Uterus (tissue), 4 donors: ENCODE measurements around the gene WNK3. TPM values are rescaled to one million over a fixed set of nuclear protein-coding genes. Genes with fewer than 3 reads are reported as not detected.

Source experiments
- DNase-seq, 2 donors: peaks; one replicate each; pipeline ENCODE4 v3.0.0-alpha.2; 2019 to 2020
- H3K27ac ChIP-seq, 2 donors: fragments of 200-600 bp; sonication (generic); 1 replicate in 1 of 2; 2 replicates in 1 of 2; pipeline ENCODE4 v1.5.1; 2016 to 2018
- H3K27me3 ChIP-seq, 2 donors: fragments of 200-600 bp; sonication (generic); one replicate each; pipeline ENCODE4 v1.5.1; 2018 to 2019; ENCODE audit warnings: control low read depth in 1 of 2
- H3K36me3 ChIP-seq, 2 donors: fragments of 200-600 bp; sonication (generic); one replicate each; pipeline ENCODE4 v1.5.1; 2019; ENCODE audit warnings: control low read depth in 1 of 2
- H3K4me1 ChIP-seq, 2 donors: fragments of 200-600 bp; sonication (generic); one replicate each; pipeline ENCODE4 v1.5.1; 2018 to 2019; ENCODE audit warnings: control low read depth in 1 of 2
- H3K4me3 ChIP-seq, 2 donors: fragments of 200-600 bp; sonication (generic); 1 replicate in 1 of 2; 2 replicates in 1 of 2; pipeline ENCODE4 v1.5.1; 2018 to 2019; ENCODE audit warnings: mild to moderate bottlenecking in 1 of 2
- H3K9me3 ChIP-seq, 2 donors: fragments of 200-600 bp; sonication (generic); one replicate each; pipeline ENCODE4 v1.5.1; 2019; ENCODE audit warnings: control low read depth in 1 of 2
- CTCF ChIP-seq, 4 experiments: fragments of 200-600 bp in 2 of 4; fragments of 450-650 bp in 2 of 4; sonication (generic) in 2 of 4; IDR thresholded peaks; one replicate each; pipeline ENCODE4 v1.5.1; 2016 to 2019; ENCODE audit warnings: antibody characterized with exemption in 4 of 4, mild to moderate bottlenecking in 2 of 4, moderate library complexity in 1 of 4
- POLR2A ChIP-seq, 2 donors: fragments of 450-650 bp; IDR thresholded peaks; one replicate each; pipeline ENCODE4 v1.6.1; 2016; ENCODE audit warnings: antibody characterized with exemption in 2 of 2, mild to moderate bottlenecking in 1 of 2, moderate library complexity in 1 of 2
- intact Hi-C: fragments of 100-400 bp; cut with DNase I; formaldehyde crosslinking; loops from one replicate; pipeline ENCODE4 v1.15.1; 2023; ENCODE audit warnings: low total_unique reads
- total RNA-seq, 4 donors: library from RNA; depleted of rRNA in 3 of 4; stranded (reverse); fragments of >200 nt in 3 of 4; gene quantifications; one replicate each; pipeline versions ENCODE4 v1.1.0 to v1.2.4, GENCODE V29; 2014 to 2023
- donor health status: DM: yes; HTN: yes; CAD: no.

Gene WNK3
- total RNA-seq, 4 donors from 2014 or later = 1.5 to 10.9 (median 4.0) TPM

GRCh38 chrX:54320067-54320466 lies 37.8 kb downstream of the WNK3 start:
- H3K27ac ChIP-seq = no peak overlapping the region
- intact Hi-C loops = no loop called here
- H3K4me3 ChIP-seq = no peak overlapping the region
- H3K36me3 ChIP-seq = no peaks in the 10 kb centered on the region
- TF ChIP-seq POLR2A (IDR thresholded peaks at IDR 0.05) (no peak), CTCF (IDR thresholded peaks at IDR 0.05) (no peak)
- no peaks in the 10 kb centered on the region for H3K9me3 ChIP-seq
- no peaks in the 10 kb centered on the region for H3K27me3 ChIP-seq
- H3K4me1 ChIP-seq = no peaks in the 10 kb centered on the region
- DNase-seq = no peak

- H3K27ac ChIP-seq = no peak overlapping the region
- no peak overlapping the region for H3K4me3 ChIP-seq
- no peaks in the 10 kb centered on the region for H3K9me3 ChIP-seq
- DNase-seq = no peak
- H3K36me3 ChIP-seq = no peaks in the 10 kb centered on the region
- no peaks in the 10 kb centered on the region for H3K27me3 ChIP-seq
- TF ChIP-seq POLR2A (IDR thresholded peaks at IDR 0.05) (no peak), CTCF (IDR thresholded peaks at IDR 0.05) (no peak)
- H3K4me1 ChIP-seq = no peaks in the 10 kb centered on the region
- intact Hi-C loops = no loop called here
Observed at GRCh38 chrX:54306379-54306778, 51.5 kb downstream of the WNK3 start.

GRCh38 chrX:54301516-54301915 lies 56.3 kb downstream of the WNK3 start:
- no peak overlapping the region for H3K4me3 ChIP-seq
- no peak overlapping the region for H3K27ac ChIP-seq
- TF ChIP-seq CTCF (IDR thresholded peaks at IDR 0.05) (no peak), POLR2A (IDR thresholded peaks at IDR 0.05) (no peak)
- intact Hi-C loops = no loop called here
- no peaks in the 10 kb centered on the region for H3K27me3 ChIP-seq
- H3K36me3 ChIP-seq = no peaks in the 10 kb centered on the region
- no peaks in the 10 kb centered on the region for H3K9me3 ChIP-seq
- DNase-seq = no peak
- no peaks in the 10 kb centered on the region for H3K4me1 ChIP-seq

- Histone ChIP-seq H3K9me3 (no peaks in the 10 kb centered on the region), H3K4me1 (no peaks in the 10 kb centered on the region), H3K4me3 (no peak overlapping the region), H3K36me3 (no peaks in the 10 kb centered on the region), H3K27me3 (no peaks in the 10 kb centered on the region), H3K27ac (no peak overlapping the region)
- intact Hi-C loops = no loop called here
- TF ChIP-seq CTCF (IDR thresholded peaks at IDR 0.05) (no peak), POLR2A (IDR thresholded peaks at IDR 0.05) (no peak)
- no peak for DNase-seq
Observed at GRCh38 chrX:54294306-54294705, 63.5 kb downstream of the WNK3 start.

- Histone ChIP-seq H3K27ac (no peak overlapping the region), H3K4me3 (no peak overlapping the region), H3K9me3 (no peaks in the 10 kb centered on the region), H3K36me3 (no peaks in the 10 kb centered on the region), H3K27me3 (no peaks in the 10 kb centered on the region), H3K4me1 (no peaks in the 10 kb centered on the region)
- intact Hi-C loops = no loop called here
- TF ChIP-seq CTCF (IDR thresholded peaks at IDR 0.05) (no peak), POLR2A (IDR thresholded peaks at IDR 0.05) (no peak)
- no peak for DNase-seq
Observed at GRCh38 chrX:54292755-54293154, 65.1 kb downstream of the WNK3 start.
